Bladder microvascular endothelial cell (primary cell): ENCODE results near the gene SEMG1. TPM values are rescaled to one million over a fixed set of nuclear protein-coding genes. Genes with fewer than 3 reads are reported as not detected.

ENCODE experiments used
- total RNA-seq: library from RNA; depleted of rRNA; stranded (reverse); fragments of >200 nt; gene quantifications from 2 replicates; pipeline ENCODE4 v1.2.3, GENCODE V29; 2014

SEMG1 gene
- not detected in 2 replicates for total RNA-seq

GRCh38 chr20:45206725-45207124 is at the start of gene SEMG1:
TSS of gene SEMG1 (plus strand) at chr20:45207033. CDS start at chr20:45207054, 21 bp downstream.

GRCh38 chr20:45174434-45175364 is 32.1 kb upstream of the SEMG1 start, which contains the start of gene PI3:
TSS of gene PI3 (plus strand) at chr20:45174902. CDS start at chr20:45174923, 21 bp downstream.

GRCh38 chr20:45221076-45221475 is 14.2 kb downstream of the SEMG1 start, which contains the start of gene SEMG2:
TSS of gene SEMG2 (plus strand) at chr20:45221373. CDS start at chr20:45221390, 17 bp downstream.

GRCh38 chr20:45254383-45255262 is 47.8 kb downstream of the SEMG1 start, which contains the start of gene SLPI:
TSS of gene SLPI (minus strand) at chr20:45254564. CDS start at chr20:45254543, 21 bp downstream.

Other genes with a start within 250 kb of the SEMG1 start
- gene TOMM34, start 246.6 kb upstream of the SEMG1 start, total RNA-seq: 12.3 and 13.0 TPM in 2 replicates
- 13.0 and 29.7 TPM in 2 replicates for gene STK4, start 240.5 kb upstream of the SEMG1 start, total RNA-seq
- 0.16 and 0.38 TPM in 2 replicates for gene KCNS1, start 105.9 kb upstream of the SEMG1 start, total RNA-seq
- not detected in 2 replicates for gene WFDC5, start 91.9 kb upstream of the SEMG1 start, total RNA-seq
- not detected in 2 replicates for gene WFDC12, start 82.6 kb upstream of the SEMG1 start, total RNA-seq
- gene PI3, start 32.1 kb upstream of the SEMG1 start, total RNA-seq: not detected in 2 replicates
- gene SEMG2, start 14.3 kb downstream of the SEMG1 start, total RNA-seq: not detected in 2 replicates
- gene SLPI, start 47.5 kb downstream of the SEMG1 start, total RNA-seq: 2.6 TPM in 1 of 2 replicates, not detected in the other
- gene RBPJL, start 99.8 kb downstream of the SEMG1 start, total RNA-seq: not detected in 2 replicates
- 0.06 TPM in 1 of 2 replicates, not detected in the other for gene MATN4, start 101.3 kb downstream of the SEMG1 start, total RNA-seq
- gene SDC4, start 141.4 kb downstream of the SEMG1 start, total RNA-seq: 12.6 and 88.2 TPM in 2 replicates
- gene SYS1, start 156.1 kb downstream of the SEMG1 start, total RNA-seq: 9.9 and 24.1 TPM in 2 replicates
- gene TP53TG5, start 171.3 kb downstream of the SEMG1 start, total RNA-seq: not detected in 2 replicates
- gene DBNDD2, start 201.3 kb downstream of the SEMG1 start, total RNA-seq: 1.5 and 6.1 TPM in 2 replicates
- gene PIGT, start 209.1 kb downstream of the SEMG1 start, total RNA-seq: 13.0 and 30.6 TPM in 2 replicates